Endodermal cell (in vitro differentiated cells): ENCODE data around the gene MGME1. TPM values are rescaled to one million over a fixed set of nuclear protein-coding genes. Genes with fewer than 3 reads are reported as not detected.
A peak's percentile ranks its signal among the peaks of the same experiment; 100 is the strongest.

Experiments used
- DNase-seq: peaks from one replicate; pipeline ENCODE4 v3.0.0-alpha.2; 2017
- H3K27ac ChIP-seq: 2 replicates; pipeline ENCODE4 v1.5.1; 2013; ENCODE audit warnings: mild to moderate bottlenecking, low read depth, low read length, moderate library complexity
- H3K27me3 ChIP-seq: 2 replicates; pipeline ENCODE4 v1.6.1; 2013; ENCODE audit warnings: mild to moderate bottlenecking, low read length, moderate library complexity; ENCODE audit not compliant: insufficient read depth, control insufficient read depth, poor library complexity, severe bottlenecking
- H3K36me3 ChIP-seq: 2 replicates; pipeline ENCODE4 v1.7.0; 2013; ENCODE audit warnings: mild to moderate bottlenecking, low read length, moderate library complexity; ENCODE audit not compliant: control insufficient read depth, insufficient read depth
- H3K4me1 ChIP-seq: one replicate; pipeline ENCODE4 v1.7.0; 2013; ENCODE audit warnings: low read length; ENCODE audit not compliant: control insufficient read depth, insufficient read depth
- H3K4me3 ChIP-seq: 2 replicates; pipeline ENCODE4 v1.5.1; 2013; ENCODE audit warnings: mild to moderate bottlenecking, low read length, moderate library complexity
- H3K9ac ChIP-seq: 2 replicates; pipeline ENCODE4 v1.6.1; 2013; ENCODE audit warnings: mild to moderate bottlenecking, low read length, moderate library complexity; ENCODE audit not compliant: poor library complexity, severe bottlenecking; ENCODE audit errors: extremely low read depth
- H3K9me3 ChIP-seq: 2 replicates; pipeline ENCODE4 v1.6.1; 2013; ENCODE audit warnings: mild to moderate bottlenecking, low read length, moderate library complexity; ENCODE audit not compliant: control insufficient read depth
- H3K27ac Mint-ChIP-seq: 2 replicates; pipeline ENCODE4 v1.8.0; 2020; ENCODE audit warnings: mixed read lengths
- H3K27me3 Mint-ChIP-seq: 2 replicates; pipeline ENCODE4 v1.8.0; 2021; ENCODE audit warnings: mild to moderate bottlenecking, mixed read lengths; ENCODE audit not compliant: insufficient read depth
- H3K36me3 Mint-ChIP-seq: 2 replicates; pipeline ENCODE4 v1.8.0; 2020; ENCODE audit warnings: low read depth, mixed read lengths
- H3K4me1 Mint-ChIP-seq: 2 replicates; pipeline ENCODE4 v1.8.0; 2020; ENCODE audit warnings: mixed read lengths
- H3K4me3 Mint-ChIP-seq: 2 replicates; pipeline ENCODE4 v1.8.0; 2020; ENCODE audit warnings: mild to moderate bottlenecking, moderate library complexity, mixed read lengths
- H3K9me3 Mint-ChIP-seq: 2 replicates; pipeline ENCODE4 v1.8.0; 2020; ENCODE audit warnings: mild to moderate bottlenecking, mixed read lengths
- WGBS, 2 experiments: methylation state at CpG; one replicate each; pipeline versions ENCODE4 v1.1.5 to v1.1.7; 2013; ENCODE audit warnings: missing lambda C conversion rate in 2 of 2, mixed read lengths in 1 of 2; ENCODE audit not compliant: insufficient coverage in 1 of 2, insufficient read length in 1 of 2; 5-methylcytosine and 5-hydroxymethylcytosine counted together
- total RNA-seq, 2 donors: library from RNA; stranded (reverse); fragmentation: NEBNext Ultra II Directional in 1 of 2; extraction: Animal tissue kit (Norgen Biotek cat#: 25700) in 1 of 2; gene quantifications; 2 replicates in 1 of 2; 3 replicates in 1 of 2; pipeline ENCODE4 v1.2.1, GENCODE V29; 2021
- TF ChIP-seq, protein P1 (sequence below): fragments of 200-600 bp; sonication (generic); conservative IDR thresholded peaks from 2 replicates; pipeline ENCODE4 v1.5.0; 2021; ENCODE audit warnings: antibody characterized with exemption, mild to moderate bottlenecking

Gene MGME1
- total RNA-seq, 2 donors from 2014 or later, result 31.2 to 36.7 TPM

DNA sequence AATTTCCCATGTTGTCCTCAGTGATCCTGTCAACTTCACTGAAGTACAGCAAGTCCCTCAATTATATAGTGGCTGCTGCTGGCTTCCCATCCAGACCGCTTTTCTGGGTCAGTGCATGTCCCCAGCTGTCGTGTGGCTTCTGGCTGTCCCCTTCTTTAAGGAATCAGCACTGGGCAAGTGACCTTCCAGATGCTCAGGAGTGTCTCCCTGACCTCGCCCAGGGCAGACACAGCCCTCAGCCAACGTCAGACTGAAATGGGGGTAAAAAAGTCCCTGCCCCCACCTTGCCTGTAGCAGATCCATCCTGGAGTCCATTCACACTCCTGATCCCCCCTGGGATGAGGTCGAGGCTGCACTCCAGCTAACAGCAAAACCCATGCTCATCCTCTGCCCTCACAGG lies 65.2 kb downstream of the MGME1 start:
- TF ChIP-seq, protein P1, sequence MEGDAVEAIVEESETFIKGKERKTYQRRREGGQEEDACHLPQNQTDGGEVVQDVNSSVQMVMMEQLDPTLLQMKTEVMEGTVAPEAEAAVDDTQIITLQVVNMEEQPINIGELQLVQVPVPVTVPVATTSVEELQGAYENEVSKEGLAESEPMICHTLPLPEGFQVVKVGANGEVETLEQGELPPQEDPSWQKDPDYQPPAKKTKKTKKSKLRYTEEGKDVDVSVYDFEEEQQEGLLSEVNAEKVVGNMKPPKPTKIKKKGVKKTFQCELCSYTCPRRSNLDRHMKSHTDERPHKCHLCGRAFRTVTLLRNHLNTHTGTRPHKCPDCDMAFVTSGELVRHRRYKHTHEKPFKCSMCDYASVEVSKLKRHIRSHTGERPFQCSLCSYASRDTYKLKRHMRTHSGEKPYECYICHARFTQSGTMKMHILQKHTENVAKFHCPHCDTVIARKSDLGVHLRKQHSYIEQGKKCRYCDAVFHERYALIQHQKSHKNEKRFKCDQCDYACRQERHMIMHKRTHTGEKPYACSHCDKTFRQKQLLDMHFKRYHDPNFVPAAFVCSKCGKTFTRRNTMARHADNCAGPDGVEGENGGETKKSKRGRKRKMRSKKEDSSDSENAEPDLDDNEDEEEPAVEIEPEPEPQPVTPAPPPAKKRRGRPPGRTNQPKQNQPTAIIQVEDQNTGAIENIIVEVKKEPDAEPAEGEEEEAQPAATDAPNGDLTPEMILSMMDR, result no peak
- no peaks in the 10 kb centered on the region for H3K27me3 Mint-ChIP-seq
- Histone ChIP-seq H3K27ac (no peak overlapping the region), H3K4me1 (peaks cover 10% of the 10 kb centered on the region), H3K4me3 (no peak overlapping the region), H3K9me3 (no peaks in the 10 kb centered on the region), H3K9ac (no peak overlapping the region), H3K36me3 (no peaks in the 10 kb centered on the region), H3K27me3 (no peaks in the 10 kb centered on the region)
- H3K36me3 Mint-ChIP-seq, result peaks cover 25% of the 10 kb centered on the region
- 66 to 89% methylated on average over 4 to 5 of the region's 5 CpGs for WGBS, 2 experiments
- peak overlapping the region; percentile 65 for H3K27ac Mint-ChIP-seq
- no peak for DNase-seq
- H3K4me3 Mint-ChIP-seq, result no peak overlapping the region
- peaks cover 39% of the 10 kb centered on the region for H3K4me1 Mint-ChIP-seq
- no peaks in the 10 kb centered on the region for H3K9me3 Mint-ChIP-seq

DNA sequence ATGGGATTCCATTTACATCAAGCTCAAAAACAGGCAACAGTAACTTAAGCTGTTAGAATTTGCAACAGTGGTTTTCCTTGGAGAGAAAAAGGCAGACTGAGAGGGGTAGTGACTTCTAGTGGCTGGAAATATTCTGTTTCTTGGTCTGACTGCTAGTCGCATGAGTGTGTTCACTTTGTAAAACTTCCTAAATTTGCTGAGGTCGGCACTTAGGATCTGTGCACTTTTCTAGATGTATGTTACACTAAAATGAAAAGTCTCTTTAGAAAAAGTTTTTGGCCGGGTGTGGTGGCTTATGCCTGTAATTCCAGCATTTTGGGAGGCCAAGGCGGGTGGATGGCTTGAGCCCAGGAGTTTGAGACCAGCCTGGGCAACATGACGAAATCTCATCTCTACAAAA lies 70.2 kb downstream of the MGME1 start:
- H3K36me3 ChIP-seq, result no peaks in the 10 kb centered on the region
- DNase-seq, result no peak
- Mint-ChIP-seq H3K4me1 (peaks cover 17% of the 10 kb centered on the region), H3K27me3 (no peaks in the 10 kb centered on the region), H3K9me3 (no peaks in the 10 kb centered on the region), H3K36me3 (peaks cover 55% of the 10 kb centered on the region), H3K4me3 (no peak overlapping the region), H3K27ac (peak overlapping the region; percentile 45)
- TF ChIP-seq, protein P1, result no peak
- H3K4me1 ChIP-seq, result peaks cover 2% of the 10 kb centered on the region
- no peak overlapping the region for H3K4me3 ChIP-seq
- WGBS, 2 experiments, result 71 to 90% methylated on average over 1 to 4 of the region's 5 CpGs
- no peaks in the 10 kb centered on the region for H3K27me3 ChIP-seq
- no peaks in the 10 kb centered on the region for H3K9me3 ChIP-seq
- H3K27ac ChIP-seq, result no peak overlapping the region
- no peak overlapping the region for H3K9ac ChIP-seq

Other genes with a start within 250 kb of the MGME1 start
- gene SNX5, start 224 bp upstream of the MGME1 start, total RNA-seq, result 100 to 1,000 TPM; 170 to 171 TPM
- 10 to 100 TPM; 15.3 to 17.0 TPM for gene OVOL2, start 88.9 kb downstream of the MGME1 start, total RNA-seq
- 10 to 100 TPM; 35.2 to 51.0 TPM for gene KAT14, start 168.8 kb downstream of the MGME1 start, total RNA-seq
- 10 to 100 TPM; 34.2 to 44.4 TPM for gene PET117, start 168.8 kb downstream of the MGME1 start, total RNA-seq